ENCODE results near the gene PDE6C.

Gene PDE6C

GRCh38 chr10:93598157-93598556 is 14.2 kb upstream of the PDE6C start:
- Histone ChIP-seq H3K36me3 (ENCODE audit: insufficient read depth, low read length) (no peaks in the 10 kb centered on the region), H3K27ac (no peak overlapping the region), H3K9me3 (ENCODE audit: low read depth, low read length) (no peaks in the 10 kb centered on the region), H3K4me3 (no peak overlapping the region), H3K9ac (ENCODE audit: insufficient read length) (no peak overlapping the region)
- DNase-seq (ENCODE audit: low read depth, low spot score), result no peak
- no peak for TF ChIP-seq POLR2AphosphoS5 (IDR thresholded peaks at IDR 0.05; ENCODE audit: borderline replicate concordance, low read depth, low read length)
- no peak for TF ChIP-seq EZH2 (IDR thresholded peaks at IDR 0.05)
- TF ChIP-seq FOXP2 (optimal IDR thresholded peaks at IDR 0.05; ENCODE audit: control extremely low read depth, extremely low read length, insufficient read depth), result no peak

- no peak for DNase-seq (ENCODE audit: low read depth, low spot score)
- Histone ChIP-seq H3K27ac (no peak overlapping the region), H3K9me3 (ENCODE audit: low read depth, low read length) (no peaks in the 10 kb centered on the region), H3K36me3 (ENCODE audit: insufficient read depth, low read length) (no peaks in the 10 kb centered on the region), H3K4me3 (no peak overlapping the region), H3K9ac (ENCODE audit: insufficient read length) (no peak overlapping the region)
- TF ChIP-seq EZH2 (IDR thresholded peaks at IDR 0.05) (no peak), POLR2AphosphoS5 (IDR thresholded peaks at IDR 0.05; ENCODE audit: borderline replicate concordance, low read depth, low read length) (no peak), FOXP2 (optimal IDR thresholded peaks at IDR 0.05; ENCODE audit: control extremely low read depth, extremely low read length, insufficient read depth) (no peak)
These were observed 13.0 kb upstream of the PDE6C start for GRCh38 chr10:93599335-93599734.

- no peak overlapping the region for H3K27ac ChIP-seq
- no peak for DNase-seq (ENCODE audit: low read depth, low spot score)
These were observed 12.6 kb upstream of the PDE6C start for GRCh38 chr10:93599778-93600177.

GRCh38 chr10:93600446-93601145 is 11.7 kb upstream of the PDE6C start:
- Histone ChIP-seq H3K36me3 (ENCODE audit: insufficient read depth, low read length) (no peaks in the 10 kb centered on the region), H3K27ac (no peak overlapping the region), H3K9me3 (ENCODE audit: low read depth, low read length) (no peaks in the 10 kb centered on the region), H3K9ac (ENCODE audit: insufficient read length) (no peak overlapping the region), H3K4me3 (no peak overlapping the region)
- TF ChIP-seq POLR2AphosphoS5 (IDR thresholded peaks at IDR 0.05; ENCODE audit: borderline replicate concordance, low read depth, low read length) (no peak), FOXP2 (optimal IDR thresholded peaks at IDR 0.05; ENCODE audit: control extremely low read depth, extremely low read length, insufficient read depth) (no peak), EZH2 (IDR thresholded peaks at IDR 0.05) (no peak)
- DNase-seq (ENCODE audit: low read depth, low spot score), result no peak

More at GRCh38 chr10:93599778-93600177, 12.6 kb upstream of the PDE6C start:
- Histone ChIP-seq H3K4me3 (no peak overlapping the region), H3K9me3 (ENCODE audit: low read depth, low read length) (no peaks in the 10 kb centered on the region), H3K36me3 (ENCODE audit: insufficient read depth, low read length) (no peaks in the 10 kb centered on the region), H3K9ac (ENCODE audit: insufficient read length) (no peak overlapping the region)
- TF ChIP-seq EZH2 (IDR thresholded peaks at IDR 0.05), result no peak
- TF ChIP-seq FOXP2 (optimal IDR thresholded peaks at IDR 0.05; ENCODE audit: control extremely low read depth, extremely low read length, insufficient read depth), result no peak

GRCh38 chr10:93601146-93601773 is 11.1 kb upstream of the PDE6C start, which contains the start of gene RBP4:
RBP4 (minus strand) TSS chr10:93601235; CDS start chr10:93601028, 207 bp downstream.
- DNase-seq (ENCODE audit: low read depth, low spot score), result no peak
- TF ChIP-seq EZH2 (IDR thresholded peaks at IDR 0.05) (no peak), POLR2AphosphoS5 (IDR thresholded peaks at IDR 0.05; ENCODE audit: borderline replicate concordance, low read depth, low read length) (no peak), FOXP2 (optimal IDR thresholded peaks at IDR 0.05; ENCODE audit: control extremely low read depth, extremely low read length, insufficient read depth) (no peak)
- Histone ChIP-seq H3K9ac (ENCODE audit: insufficient read length) (no peak within 1 kb of the TSS), H3K36me3 (ENCODE audit: insufficient read depth, low read length) (no peaks in the 10 kb centered on the region), H3K4me3 (no peak within 1 kb of the TSS), H3K27ac (no peak within 1 kb of the TSS), H3K9me3 (ENCODE audit: low read depth, low read length) (no peaks in the 10 kb centered on the region)

GRCh38 chr10:93601774-93602162 is 10.6 kb upstream of the PDE6C start:
- no peak overlapping the region for H3K27ac ChIP-seq
- H3K9ac ChIP-seq (ENCODE audit: insufficient read length), result no peak overlapping the region
- no peak for DNase-seq (ENCODE audit: low read depth, low spot score)
- H3K9me3 ChIP-seq (ENCODE audit: low read depth, low read length), result no peaks in the 10 kb centered on the region
- no peak overlapping the region for H3K4me3 ChIP-seq
- no peaks in the 10 kb centered on the region for H3K36me3 ChIP-seq (ENCODE audit: insufficient read depth, low read length)
- TF ChIP-seq FOXP2 (optimal IDR thresholded peaks at IDR 0.05; ENCODE audit: control extremely low read depth, extremely low read length, insufficient read depth) (no peak), POLR2AphosphoS5 (IDR thresholded peaks at IDR 0.05; ENCODE audit: borderline replicate concordance, low read depth, low read length) (no peak), EZH2 (IDR thresholded peaks at IDR 0.05) (no peak)

GRCh38 chr10:93603023-93603422 is 9.3 kb upstream of the PDE6C start:
- H3K36me3 ChIP-seq (ENCODE audit: insufficient read depth, low read length), result no peaks in the 10 kb centered on the region
- TF ChIP-seq FOXP2 (optimal IDR thresholded peaks at IDR 0.05; ENCODE audit: control extremely low read depth, extremely low read length, insufficient read depth) (no peak), POLR2AphosphoS5 (IDR thresholded peaks at IDR 0.05; ENCODE audit: borderline replicate concordance, low read depth, low read length) (no peak), EZH2 (IDR thresholded peaks at IDR 0.05) (no peak)
- H3K9me3 ChIP-seq (ENCODE audit: low read depth, low read length), result no peaks in the 10 kb centered on the region
- no peak overlapping the region for H3K27ac ChIP-seq
- no peak for DNase-seq (ENCODE audit: low read depth, low spot score)
- H3K9ac ChIP-seq (ENCODE audit: insufficient read length), result no peak overlapping the region
- no peak overlapping the region for H3K4me3 ChIP-seq

- Histone ChIP-seq H3K36me3 (ENCODE audit: insufficient read depth, low read length) (no peaks in the 10 kb centered on the region), H3K4me3 (no peak overlapping the region), H3K27ac (no peak overlapping the region), H3K9ac (ENCODE audit: insufficient read length) (no peak overlapping the region), H3K9me3 (ENCODE audit: low read depth, low read length) (no peaks in the 10 kb centered on the region)
- TF ChIP-seq POLR2AphosphoS5 (IDR thresholded peaks at IDR 0.05; ENCODE audit: borderline replicate concordance, low read depth, low read length), result no peak
- TF ChIP-seq FOXP2 (optimal IDR thresholded peaks at IDR 0.05; ENCODE audit: control extremely low read depth, extremely low read length, insufficient read depth), result no peak
- no peak for TF ChIP-seq EZH2 (IDR thresholded peaks at IDR 0.05)
- DNase-seq (ENCODE audit: low read depth, low spot score), result no peak
These were observed 8.2 kb upstream of the PDE6C start for GRCh38 chr10:93604146-93604545.

Data from SK-N-MC (cell line).